PC-3 (cell line): ENCODE results near the gene FHAD1.

Source experiments
- CTCF ChIP-seq: fragments of 300-600 bp; sonication (generic); conservative IDR thresholded peaks from 2 replicates; pipeline ENCODE4 v1.5.1; 2017; ENCODE audit warnings: antibody characterized with exemption, low read depth, mild to moderate bottlenecking, low read length
- EZH2 ChIP-seq: fragments of 300-600 bp; sonication (generic); IDR thresholded peaks from one replicate; pipeline ENCODE4 v1.6.1; 2017; ENCODE audit warnings: antibody characterized with exemption, mild to moderate bottlenecking, low read length; ENCODE audit not compliant: unreplicated experiment
- EZH2phosphoT487 ChIP-seq: fragments of 300-600 bp; sonication (generic); IDR thresholded peaks from 2 replicates; pipeline ENCODE4 v1.6.1; 2018; ENCODE audit warnings: mild to moderate bottlenecking, antibody characterized with exemption, low read length, borderline replicate concordance

DNA sequence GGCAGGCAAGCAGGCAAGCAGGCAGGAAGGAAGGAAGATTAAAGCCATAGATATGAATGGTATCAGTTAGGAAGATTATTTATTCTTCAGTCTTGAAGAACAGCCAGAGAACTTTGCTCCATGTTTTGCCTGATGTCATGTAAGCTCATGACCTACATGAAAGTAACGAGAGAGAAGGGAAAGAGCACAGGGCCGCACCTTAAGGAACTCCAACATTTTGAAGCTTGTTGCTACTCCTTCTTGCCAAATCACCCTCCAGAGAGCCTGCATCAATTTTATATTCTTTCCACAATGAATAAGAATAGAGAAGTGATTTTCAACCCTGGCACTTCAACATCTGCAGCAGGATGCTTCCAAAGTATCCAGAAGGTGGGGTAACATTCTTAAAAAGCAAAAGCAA lies 84.7 kb downstream of the FHAD1 start:
- no peak for TF ChIP-seq CTCF
- TF ChIP-seq EZH2 = no peak
- TF ChIP-seq EZH2phosphoT487 = no peak
